Cortex of kidney (tissue), 1 donor: ENCODE data around the gene IDH3A.

Source experiments
- DNase-seq: peaks from one replicate; lab custom pipeline; 2025; lab: John Stamatoyannopoulos, UW

Gene IDH3A

GRCh38 chr15:78203346-78204225, 54.4 kb downstream of the IDH3A start:
- DNase-seq: no peak

GRCh38 chr15:78204351-78205309, 55.5 kb downstream of the IDH3A start:
- no peak for DNase-seq

GRCh38 chr15:78205337-78205736, 56.2 kb downstream of the IDH3A start:
- DNase-seq: no peak

- no peak for DNase-seq
These were observed 56.7 kb downstream of the IDH3A start for GRCh38 chr15:78205856-78206255.

- DNase-seq: no peak
These were observed 57.4 kb downstream of the IDH3A start for GRCh38 chr15:78206326-78207109.

GRCh38 chr15:78207110-78207458, 57.9 kb downstream of the IDH3A start:
- DNase-seq: no peak

GRCh38 chr15:78207641-78208340, 58.6 kb downstream of the IDH3A start:
- DNase-seq: no peak

- no peak for DNase-seq
These were observed 59.2 kb downstream of the IDH3A start for GRCh38 chr15:78208341-78208844.

- DNase-seq: no peak
These were observed 59.9 kb downstream of the IDH3A start for GRCh38 chr15:78208887-78209645.

- DNase-seq: no peak
These were observed 60.6 kb downstream of the IDH3A start for GRCh38 chr15:78209646-78210348.

GRCh38 chr15:78210349-78210717, 61.2 kb downstream of the IDH3A start:
- no peak for DNase-seq

GRCh38 chr15:78211189-78211921, 62.2 kb downstream of the IDH3A start:
- DNase-seq: no peak

GRCh38 chr15:78212008-78212407, 62.8 kb downstream of the IDH3A start:
- DNase-seq: no peak

GRCh38 chr15:78212546-78213424, 63.6 kb downstream of the IDH3A start:
- DNase-seq: no peak

GRCh38 chr15:78213425-78213750, 64.2 kb downstream of the IDH3A start:
- DNase-seq: no peak

- DNase-seq: no peak
These were observed 64.8 kb downstream of the IDH3A start for GRCh38 chr15:78213956-78214355.

- DNase-seq: no peak
These were observed 67.3 kb downstream of the IDH3A start for GRCh38 chr15:78216276-78217104.
